Ishikawa (cell line): ENCODE data around the gene NPY4R2.
"Not testable (repeated sequence)": the region's sequence is repeated elsewhere in the genome, so short reads cannot be mapped to it uniquely, and the experiment has no call there.

ENCODE experiments used
- EP300 ChIP-seq: IDR thresholded peaks from 2 replicates; pipeline ENCODE4 v1.6.1; 2012; ENCODE audit warnings: borderline replicate concordance
- TAF1 ChIP-seq: IDR thresholded peaks from 2 replicates; pipeline ENCODE4 v1.6.1; 2012; ENCODE audit warnings: low read depth, mild to moderate bottlenecking
- TF ChIP-seq, protein P1 (sequence below): IDR thresholded peaks from 2 replicates; pipeline ENCODE4 v1.6.1; 2012

Gene NPY4R2, protein sequence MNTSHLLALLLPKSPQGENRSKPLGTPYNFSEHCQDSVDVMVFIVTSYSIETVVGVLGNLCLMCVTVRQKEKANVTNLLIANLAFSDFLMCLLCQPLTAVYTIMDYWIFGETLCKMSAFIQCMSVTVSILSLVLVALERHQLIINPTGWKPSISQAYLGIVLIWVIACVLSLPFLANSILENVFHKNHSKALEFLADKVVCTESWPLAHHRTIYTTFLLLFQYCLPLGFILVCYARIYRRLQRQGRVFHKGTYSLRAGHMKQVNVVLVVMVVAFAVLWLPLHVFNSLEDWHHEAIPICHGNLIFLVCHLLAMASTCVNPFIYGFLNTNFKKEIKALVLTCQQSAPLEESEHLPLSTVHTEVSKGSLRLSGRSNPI

DNA sequence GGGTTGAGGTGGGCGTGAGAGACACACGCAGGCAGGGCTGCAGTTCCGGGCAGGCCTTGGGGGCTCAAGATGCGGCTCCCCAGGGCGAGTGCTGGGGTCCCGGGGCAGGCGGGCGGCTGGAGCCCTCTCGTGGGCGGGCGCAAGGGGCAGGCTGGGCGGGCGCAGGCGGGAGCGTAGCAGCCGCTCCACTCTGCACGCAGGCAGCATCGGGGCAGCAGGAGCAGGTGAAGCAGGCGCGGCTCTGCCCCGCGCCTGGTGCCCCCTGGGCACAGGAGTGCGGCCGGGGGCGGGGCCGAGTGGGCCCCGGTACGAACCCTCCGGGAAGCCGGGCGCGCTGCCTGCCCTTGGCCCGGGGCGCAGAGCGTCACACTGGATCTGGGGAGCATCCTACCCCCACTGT lies at the start of gene NPY4R2:
TSS of gene NPY4R2 (plus strand) at position 188 of the 400 bp plus-strand sequence. CDS start 3,326 bp downstream, outside the sequence.
- TF ChIP-seq EP300, TAF1: not testable (repeated sequence)
- TF ChIP-seq, protein P1, sequence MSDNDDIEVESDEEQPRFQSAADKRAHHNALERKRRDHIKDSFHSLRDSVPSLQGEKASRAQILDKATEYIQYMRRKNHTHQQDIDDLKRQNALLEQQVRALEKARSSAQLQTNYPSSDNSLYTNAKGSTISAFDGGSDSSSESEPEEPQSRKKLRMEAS: not testable (repeated sequence)
